ENCODE data around the gene EEF1G. TPM values are rescaled to one million over a fixed set of nuclear protein-coding genes. Genes with fewer than 3 reads are reported as not detected.
A peak's percentile ranks its signal among the peaks of the same experiment; 100 is the strongest.

EEF1G gene
- total and polyA plus RNA-seq, 2 donors (not counting 1 experiment from before 2014, with no cell fraction given): 1,582 to 1,867 TPM

DNA sequence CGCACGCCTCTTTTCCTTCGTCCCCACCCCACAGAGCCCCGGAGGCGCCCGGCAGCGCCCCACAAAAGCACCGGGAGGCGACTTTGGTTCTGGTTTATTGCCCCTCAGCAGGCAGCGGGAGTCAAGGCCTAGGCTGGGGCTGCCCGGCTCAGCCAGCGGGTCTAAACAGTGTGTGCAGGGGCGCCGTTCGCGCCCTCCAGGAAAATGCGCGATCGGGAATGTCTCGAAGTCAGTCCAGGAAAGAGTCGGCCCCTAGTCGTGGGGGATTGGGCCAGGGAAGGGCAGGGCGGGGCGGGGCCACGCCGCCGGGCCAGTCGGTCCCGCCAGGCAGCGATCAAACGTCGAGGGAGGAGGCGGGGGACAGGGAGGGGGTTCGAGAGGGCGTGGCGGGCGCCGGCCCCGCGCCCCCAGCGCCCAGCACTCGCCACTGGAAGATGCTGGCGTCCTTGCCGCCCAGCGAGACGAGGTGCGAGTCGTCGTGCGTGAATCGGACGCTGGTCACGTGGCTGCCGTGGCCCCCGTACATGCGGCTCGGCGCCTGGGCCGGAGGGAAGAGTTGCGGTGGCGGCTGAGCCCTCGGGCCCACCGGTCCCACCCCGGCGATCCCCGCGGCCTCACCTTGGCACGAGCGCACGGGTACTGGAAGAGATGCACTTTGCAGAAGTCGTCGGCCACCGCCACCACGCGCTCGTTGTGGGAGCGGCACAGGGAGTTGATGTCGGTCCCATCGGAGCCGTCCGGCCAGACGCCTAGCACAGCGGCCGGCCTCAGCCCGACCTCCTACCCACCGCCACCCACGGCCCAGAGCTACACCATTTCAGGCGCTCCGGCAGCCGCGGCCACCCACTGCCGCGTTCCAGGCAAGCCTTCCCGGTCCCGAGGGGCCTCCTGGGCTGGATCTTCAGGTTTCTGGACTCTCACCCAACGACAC is 28.7 kb upstream of the EEF1G start:
- no peak for TF ChIP-seq EZH2 (IDR thresholded peaks at IDR 0.05; ENCODE audit: borderline replicate concordance, insufficient read depth, low read depth, low read length, poor library complexity, severe bottlenecking)
- TF ChIP-seq, protein P1, sequence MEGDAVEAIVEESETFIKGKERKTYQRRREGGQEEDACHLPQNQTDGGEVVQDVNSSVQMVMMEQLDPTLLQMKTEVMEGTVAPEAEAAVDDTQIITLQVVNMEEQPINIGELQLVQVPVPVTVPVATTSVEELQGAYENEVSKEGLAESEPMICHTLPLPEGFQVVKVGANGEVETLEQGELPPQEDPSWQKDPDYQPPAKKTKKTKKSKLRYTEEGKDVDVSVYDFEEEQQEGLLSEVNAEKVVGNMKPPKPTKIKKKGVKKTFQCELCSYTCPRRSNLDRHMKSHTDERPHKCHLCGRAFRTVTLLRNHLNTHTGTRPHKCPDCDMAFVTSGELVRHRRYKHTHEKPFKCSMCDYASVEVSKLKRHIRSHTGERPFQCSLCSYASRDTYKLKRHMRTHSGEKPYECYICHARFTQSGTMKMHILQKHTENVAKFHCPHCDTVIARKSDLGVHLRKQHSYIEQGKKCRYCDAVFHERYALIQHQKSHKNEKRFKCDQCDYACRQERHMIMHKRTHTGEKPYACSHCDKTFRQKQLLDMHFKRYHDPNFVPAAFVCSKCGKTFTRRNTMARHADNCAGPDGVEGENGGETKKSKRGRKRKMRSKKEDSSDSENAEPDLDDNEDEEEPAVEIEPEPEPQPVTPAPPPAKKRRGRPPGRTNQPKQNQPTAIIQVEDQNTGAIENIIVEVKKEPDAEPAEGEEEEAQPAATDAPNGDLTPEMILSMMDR (IDR thresholded peaks at IDR 0.05): no peak
- ATAC-seq (ENCODE audit: low read depth) (peak; percentile 5), DNase-seq (peak; percentile 65)
- CTCF ChIA-PET: interaction anchor here (0.6 to 2.5 kb wide), 7 partner anchors 8 to 178 kb away, joined by 3 to 47 read pairs (median 4); partner anchors contain the start of gene TUT1
- Histone ChIP-seq H3K4me3 (ENCODE audit: control extremely low read depth in 1 of 5, extremely low read depth in 1 of 5, insufficient read depth in 1 of 5, low read depth in 2 of 5, low read length in 4 of 5) (peak overlapping the region; percentile 49 to 97 (median 86)), H3K27me3 (replicated peaks in 1 of 4; ENCODE audit: control extremely low read depth in 1 of 4, control insufficient read depth in 3 of 4, insufficient read depth in 4 of 4, low read length in 3 of 4) (no peaks in the 10 kb centered on the region), H3K9ac (ENCODE audit: low read length) (peak overlapping the region; percentile 95), H4K20me1 (ENCODE audit: control insufficient read depth, insufficient read depth, low read length, poor library complexity, severe bottlenecking) (peaks cover 7% of the 10 kb centered on the region), H3K4me2 (replicated peaks; ENCODE audit: low read depth, low read length, poor library complexity, severe bottlenecking) (peak overlapping the region; percentile 94), H3K36me3 (replicated peaks in 1 of 2; ENCODE audit: control extremely low read depth in 1 of 2, control insufficient read depth in 1 of 2, extremely low read depth in 1 of 2, insufficient read depth in 2 of 2, low read length in 1 of 2) (peaks cover 3 to 39% of the 10 kb centered on the region in 2 experiments), H3K4me1 (ENCODE audit: control insufficient read depth in 2 of 2, insufficient read depth in 2 of 2, low read length in 2 of 2) (peaks cover 24 to 42% of the 10 kb centered on the region in 2 donors), H3K79me2 (ENCODE audit: control insufficient read depth, insufficient read depth, low read length) (peaks cover 46% of the 10 kb centered on the region), H3K9me3 (ENCODE audit: control extremely low read depth in 1 of 3, control insufficient read depth in 2 of 3, insufficient read depth in 1 of 3, low read length in 2 of 3) (peaks cover 0 to 3% (median 0%) of the 10 kb centered on the region in 3 donors), H2AFZ (ENCODE audit: insufficient read depth, low read depth, low read length, poor library complexity, severe bottlenecking) (peak overlapping the region; percentile 79), H3K27ac (ENCODE audit: low read length in 2 of 2) (peak overlapping the region; percentile 69 to 78)
- whole genome bisulfite sequencing (ENCODE audit: insufficient coverage): 45% methylated on average over 96 of the region's 96 CpGs
- H3K9me3 Mint-ChIP-seq (ENCODE audit: insufficient read depth): no peaks in the 10 kb centered on the region
- POLR2A ChIA-PET: interaction anchor here (0.5 to 3.1 kb wide), 21 partner anchors 9 to 279 kb away, joined by 3 to 63 read pairs (median 4); partner anchors contain the start of genes B3GAT3, C11orf98, CSKMT and EEF1G
- intact Hi-C loops (cut with micrococcal nuclease): loop anchor here (1.0 kb wide), 2 partner anchors 10 to 28 kb away; partner anchors contain the start of gene EML3
- peak overlapping the region; percentile 96 for H3K27ac Mint-ChIP-seq
- peak overlapping the region; percentile 97 for H3K4me3 Mint-ChIP-seq
- no peaks in the 10 kb centered on the region for H3K27me3 Mint-ChIP-seq
- peaks cover 46% of the 10 kb centered on the region for H3K4me1 Mint-ChIP-seq

Measured in B cell (primary cell).